Stimulated activated CD8-positive, alpha-beta memory T cell treated with anti-CD3 and anti-CD28 coated beads, Interleukin-12 subunit alpha, Interleukin-12 subunit beta, amount 100 ng/mL, for 1 hour (primary cell): Measurements from ENCODE around the gene SURF6.
"Not testable (repeated sequence)": the region's sequence is repeated elsewhere in the genome, so short reads cannot be mapped to it uniquely, and the experiment has no call there.

Experiments
- DNase-seq: peaks from one replicate; pipeline ENCODE4 v3.0.0-alpha.2; 2020; ENCODE audit warnings: low read depth

Gene SURF6

GRCh38 chr9:133347985-133348717, 12.2 kb upstream of the SURF6 start, which contains the start of the genes MED22 and RPL7A:
Gene MED22, minus strand, starts transcription at chr9:133348131. Its CDS starts 1,469 bp downstream, at chr9:133346662.
Gene RPL7A, plus strand, starts transcription at chr9:133348218. Its CDS starts 26 bp downstream, at chr9:133348244.
- peak; percentile 81 for DNase-seq

GRCh38 chr9:133347515-133347984, 11.6 kb upstream of the SURF6 start:
- DNase-seq: no peak

- no peak for DNase-seq
Observed at GRCh38 chr9:133346021-133346785, 10.2 kb upstream of the SURF6 start.

GRCh38 chr9:133345596-133345995, 9.6 kb upstream of the SURF6 start:
- DNase-seq: no peak

- no peak for DNase-seq
Observed at GRCh38 chr9:133344979-133345378, 9.0 kb upstream of the SURF6 start.

- DNase-seq: no peak
Observed at GRCh38 chr9:133344071-133344470, 8.1 kb upstream of the SURF6 start.

GRCh38 chr9:133342570-133342969, 6.6 kb upstream of the SURF6 start:
- no peak for DNase-seq

- no peak for DNase-seq
Observed at GRCh38 chr9:133342069-133342406, 6.0 kb upstream of the SURF6 start.

- DNase-seq: no peak
Observed at GRCh38 chr9:133341369-133342068, 5.5 kb upstream of the SURF6 start.

GRCh38 chr9:133340916-133341315, 4.9 kb upstream of the SURF6 start:
- DNase-seq: no peak

- DNase-seq: no peak
Observed at GRCh38 chr9:133340256-133340655, 4.3 kb upstream of the SURF6 start.

- no peak for DNase-seq
Observed at GRCh38 chr9:133339641-133340040, 3.7 kb upstream of the SURF6 start.

GRCh38 chr9:133334888-133335287, 1.1 kb downstream of the SURF6 start:
- not testable (repeated sequence) for DNase-seq

- no peak for DNase-seq
Observed at GRCh38 chr9:133334161-133334560, 1.8 kb downstream of the SURF6 start.

- no peak for DNase-seq
Observed at GRCh38 chr9:133333566-133333965, 2.4 kb downstream of the SURF6 start.

- no peak for DNase-seq
Observed at GRCh38 chr9:133333011-133333410, 3.0 kb downstream of the SURF6 start.

GRCh38 chr9:133332381-133332730, 3.6 kb downstream of the SURF6 start:
- DNase-seq: no peak

GRCh38 chr9:133331641-133332380, 4.2 kb downstream of the SURF6 start:
- DNase-seq: no peak

GRCh38 chr9:133331221-133331620, 4.8 kb downstream of the SURF6 start:
- DNase-seq: no peak

GRCh38 chr9:133329306-133330156, 6.5 kb downstream of the SURF6 start:
- DNase-seq: not testable (repeated sequence)
